ENCODE data around the gene OR5W2.

GRCh38 chr11:55956521-55956920 lies 42.1 kb upstream of the OR5W2 start:
- TF ChIP-seq CTCF (IDR thresholded peaks at IDR 0.05): no peak
- no peak for TF ChIP-seq POLR2A (IDR thresholded peaks at IDR 0.05)
